CD4-positive, alpha-beta T cell treated with Interleukin-15 for 1 hour (primary cell): ENCODE data around the gene SORL1-AS1.

Experiments used
- DNase-seq: peaks from one replicate; pipeline ENCODE4 v3.0.0-alpha.2; 2020

Gene SORL1-AS1

GRCh38 chr11:121451178-121451985, 1.4 kb downstream of the SORL1-AS1 start:
- DNase-seq = no peak

- DNase-seq = no peak
Observed at GRCh38 chr11:121450401-121450800, 2.4 kb downstream of the SORL1-AS1 start.

GRCh38 chr11:121449626-121450025, 3.1 kb downstream of the SORL1-AS1 start:
- no peak for DNase-seq

GRCh38 chr11:121449123-121449522, 3.6 kb downstream of the SORL1-AS1 start:
- DNase-seq = no peak

- DNase-seq = peak; percentile 38
Observed at GRCh38 chr11:121448431-121448941, 4.3 kb downstream of the SORL1-AS1 start.

DNA sequence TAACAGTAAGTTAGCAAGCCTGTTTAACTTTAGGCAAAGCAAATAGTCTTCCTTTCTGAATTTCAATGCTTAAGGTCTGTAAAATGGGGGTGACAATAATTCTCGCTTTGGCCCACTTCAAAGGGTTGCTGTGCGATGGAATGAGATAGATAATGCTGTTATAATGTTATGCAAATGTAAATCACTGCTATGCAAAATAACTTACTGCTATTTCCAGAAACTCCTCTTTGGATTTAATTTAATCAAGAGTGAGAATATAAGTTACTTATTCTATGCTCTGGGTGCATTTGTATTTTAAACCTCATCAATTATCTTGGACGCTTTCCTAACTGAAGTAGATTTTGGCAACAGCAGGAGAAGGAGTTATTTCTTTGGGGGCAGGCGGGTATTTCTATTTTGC, 4.8 kb downstream of the SORL1-AS1 start:
- DNase-seq = no peak

DNA sequence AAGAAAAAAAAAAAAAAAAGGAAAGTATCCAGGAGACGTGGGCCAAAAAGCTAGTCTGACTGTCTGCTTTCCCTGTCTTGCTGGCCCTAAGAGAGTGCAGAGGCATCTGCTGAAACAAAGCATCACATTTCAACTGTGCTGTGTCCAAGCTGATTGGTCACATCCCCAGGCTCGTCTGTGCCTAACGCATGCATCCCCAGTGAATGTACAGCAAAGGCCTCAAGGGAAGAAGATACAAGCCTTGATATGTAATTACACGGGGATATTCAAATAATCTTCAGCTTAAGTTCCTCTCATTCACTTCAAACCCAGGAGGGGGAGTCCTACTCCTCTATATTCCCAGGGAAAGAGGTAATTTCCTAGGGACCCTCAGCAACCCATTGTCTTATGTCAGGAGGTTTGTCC, 6.0 kb downstream of the SORL1-AS1 start:
- DNase-seq = no peak

DNA sequence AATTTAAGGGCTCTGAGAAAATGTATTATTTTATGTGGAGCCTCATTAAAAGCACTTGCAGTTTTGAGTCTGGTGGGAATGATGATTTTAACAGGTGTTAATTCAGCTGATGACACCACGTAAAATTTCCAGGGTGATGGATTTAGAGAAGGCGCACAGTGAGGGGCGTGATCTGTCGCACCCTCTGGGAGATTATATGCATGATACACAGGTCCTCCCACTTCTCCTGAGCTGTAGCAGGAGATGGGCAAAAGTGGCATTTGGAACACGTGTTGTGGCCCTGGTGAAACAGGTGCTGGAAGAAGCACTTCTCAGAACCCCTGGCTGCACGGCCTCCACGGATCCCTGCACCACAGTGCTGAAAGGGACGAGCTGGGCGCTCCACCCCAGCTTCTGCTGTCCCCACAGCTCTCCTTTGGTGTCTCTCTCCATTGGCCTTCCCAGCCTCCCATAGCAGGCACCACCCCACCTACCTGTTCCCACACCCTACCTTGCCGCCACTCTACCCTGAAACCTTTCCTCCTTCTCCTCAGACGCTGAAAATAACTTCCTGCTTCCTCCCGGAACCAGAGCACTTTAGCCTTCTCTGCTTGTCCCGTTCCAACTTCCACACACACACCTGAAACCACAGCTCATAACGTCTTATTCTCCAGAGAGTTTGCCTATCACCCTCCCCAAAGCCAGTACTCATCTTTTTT, 7.5 kb downstream of the SORL1-AS1 start:
- no peak for DNase-seq

DNA sequence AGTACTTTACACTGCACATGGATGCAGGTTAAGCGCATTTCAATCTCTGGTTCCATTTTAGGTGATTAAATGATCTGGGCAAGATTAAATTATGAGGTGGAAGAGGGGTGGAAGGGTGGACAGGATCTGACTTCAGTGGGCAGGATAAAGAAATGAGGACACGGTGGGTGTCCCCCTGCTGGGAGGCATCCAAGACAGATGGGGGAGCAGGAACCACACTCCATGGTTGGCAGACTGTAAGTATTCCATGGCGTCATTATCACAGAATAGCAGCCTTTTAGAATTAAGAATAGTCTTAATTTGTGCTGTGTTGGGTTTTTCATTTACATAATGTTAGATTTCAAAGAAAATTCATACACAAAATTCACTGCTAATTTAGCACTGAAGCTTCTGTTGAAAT, 8.2 kb downstream of the SORL1-AS1 start:
- DNase-seq = no peak

DNA sequence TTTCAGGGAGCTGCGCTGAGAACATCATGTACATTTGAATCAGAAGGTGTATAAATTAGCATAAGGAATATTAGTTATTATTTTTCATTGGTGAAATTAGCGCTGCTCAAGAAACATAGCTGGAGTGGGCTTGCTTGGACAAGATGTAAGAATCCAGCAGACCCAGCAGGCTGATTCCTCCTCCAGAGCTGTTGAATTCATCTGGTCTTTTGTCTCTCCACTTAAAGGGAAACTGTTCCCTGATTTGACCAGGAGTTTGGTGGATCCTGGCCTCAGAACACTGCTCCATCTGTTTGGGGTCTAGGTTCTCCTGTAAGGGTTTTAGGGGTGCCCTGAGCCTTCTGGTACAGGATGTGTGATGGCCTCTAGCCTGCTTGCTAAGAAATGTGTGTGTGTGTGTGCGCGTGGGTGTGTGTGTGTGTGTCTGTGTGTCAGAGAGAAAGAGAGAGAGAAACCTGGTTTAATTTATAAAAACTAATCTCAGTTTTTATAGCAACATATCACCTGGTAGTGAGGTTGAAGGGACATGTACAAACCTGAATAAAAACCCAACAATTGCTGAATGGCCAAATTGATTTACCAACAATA, 9.0 kb downstream of the SORL1-AS1 start:
- no peak for DNase-seq

DNA sequence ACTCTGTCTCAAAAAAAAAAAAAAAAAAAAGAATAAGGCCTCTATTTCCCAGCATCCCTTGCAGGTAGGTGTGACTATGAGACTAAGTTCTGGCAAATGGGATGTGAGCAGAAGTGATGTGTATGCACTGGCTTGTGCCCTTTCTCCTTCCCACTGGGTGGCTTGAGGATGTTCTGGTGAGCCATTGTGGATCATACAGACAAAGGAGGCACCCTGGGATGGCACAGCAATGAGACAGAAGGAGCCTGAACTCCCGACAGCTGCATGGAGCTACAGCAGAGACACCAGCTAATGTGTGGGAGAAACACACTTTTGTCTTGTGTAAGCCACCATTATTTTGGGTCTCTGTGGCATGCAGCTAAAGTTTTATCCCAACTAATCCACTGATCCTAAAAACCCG, 11.2 kb downstream of the SORL1-AS1 start:
- DNase-seq = no peak

- no peak for DNase-seq
Observed at GRCh38 chr11:121439759-121440158, 13.0 kb downstream of the SORL1-AS1 start.

- DNase-seq = no peak
Observed at GRCh38 chr11:121439337-121439736, 13.4 kb downstream of the SORL1-AS1 start.

DNA sequence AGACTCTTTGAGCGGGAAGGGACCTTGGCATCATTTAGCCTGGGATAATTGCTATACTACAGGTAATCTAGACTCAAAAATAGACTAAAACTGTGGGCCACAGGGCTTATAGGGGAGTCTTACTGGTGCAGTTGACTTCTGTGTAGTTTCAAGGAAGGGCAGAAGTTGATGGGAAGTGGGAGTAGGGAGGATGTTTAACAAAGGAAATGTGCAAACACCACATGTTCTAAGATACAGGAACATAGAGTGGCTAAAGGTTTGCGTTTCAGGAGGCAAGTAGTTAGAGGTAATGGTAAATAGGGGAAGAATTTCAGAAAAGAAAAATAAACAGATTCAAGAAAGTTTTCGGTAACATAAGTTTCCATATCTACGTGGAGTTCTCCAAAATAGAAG, 15.1 kb downstream of the SORL1-AS1 start:
- DNase-seq = no peak

DNA sequence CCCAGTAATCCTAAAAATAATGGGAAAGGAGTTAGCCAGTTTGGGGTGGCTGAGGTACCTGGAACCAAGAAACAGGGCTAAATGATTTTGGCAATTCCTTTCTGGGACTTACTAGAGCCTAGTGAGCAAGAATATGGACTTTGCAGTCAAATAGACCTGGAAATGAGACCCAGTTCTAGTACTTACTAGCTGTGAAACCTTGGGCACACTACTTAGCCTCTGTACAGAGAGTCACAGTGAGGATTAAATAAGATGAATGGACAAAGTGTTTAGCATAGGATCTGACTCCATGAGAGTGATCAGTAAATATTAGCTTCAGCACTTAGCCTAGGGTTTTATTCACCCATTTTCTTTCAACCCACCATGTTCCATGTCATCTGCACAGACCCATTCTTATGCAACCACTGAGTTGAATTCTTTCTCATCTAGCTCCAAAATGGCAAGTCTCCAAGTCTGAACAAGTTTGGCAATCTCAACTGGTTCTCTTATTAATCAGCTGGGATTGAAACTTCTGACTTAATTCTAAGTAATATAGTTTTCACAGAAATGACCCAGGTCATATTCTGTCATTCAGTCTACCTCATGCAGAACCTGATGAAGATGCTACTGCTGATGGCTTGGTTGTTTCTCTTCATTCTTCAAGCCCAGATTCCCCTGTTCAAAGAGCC, 15.6 kb downstream of the SORL1-AS1 start:
- no peak for DNase-seq

- no peak for DNase-seq
Observed at GRCh38 chr11:121435551-121436511, 16.9 kb downstream of the SORL1-AS1 start.

- no peak for DNase-seq
Observed at GRCh38 chr11:121435132-121435531, 17.6 kb downstream of the SORL1-AS1 start.

DNA sequence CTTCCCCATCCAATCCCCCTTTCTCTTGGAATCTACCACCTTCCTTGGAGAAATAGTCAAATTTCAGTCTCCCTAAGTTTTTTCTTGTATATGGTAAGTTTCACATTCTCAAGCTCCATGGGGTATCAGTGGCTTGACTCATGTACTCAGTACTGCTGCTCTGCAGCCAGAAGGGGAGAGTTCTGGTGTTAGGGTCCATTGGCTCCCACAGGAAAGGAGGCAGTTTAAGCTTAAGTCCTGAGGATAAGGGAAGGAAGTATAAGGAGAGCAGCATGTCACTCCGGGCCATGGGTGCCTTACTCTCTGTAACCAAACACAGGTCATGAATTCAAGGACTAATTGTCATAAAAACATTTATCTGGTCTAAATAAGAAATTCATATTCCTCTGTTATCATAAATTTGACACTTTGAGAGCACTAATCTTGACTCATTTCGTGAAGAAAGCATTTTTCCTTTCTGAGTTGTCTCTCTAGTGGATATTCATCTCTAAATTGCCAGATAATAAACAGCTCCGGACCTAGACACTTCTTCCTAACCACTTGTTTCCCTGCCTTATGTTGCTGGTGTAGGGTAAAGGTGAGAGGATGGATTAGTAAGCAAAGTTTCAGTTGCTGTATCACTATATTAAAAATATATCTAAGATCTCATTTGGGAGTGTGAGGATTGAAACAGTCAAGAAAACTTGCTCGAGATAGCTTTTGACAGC, 20.8 kb downstream of the SORL1-AS1 start:
- no peak for DNase-seq

DNA sequence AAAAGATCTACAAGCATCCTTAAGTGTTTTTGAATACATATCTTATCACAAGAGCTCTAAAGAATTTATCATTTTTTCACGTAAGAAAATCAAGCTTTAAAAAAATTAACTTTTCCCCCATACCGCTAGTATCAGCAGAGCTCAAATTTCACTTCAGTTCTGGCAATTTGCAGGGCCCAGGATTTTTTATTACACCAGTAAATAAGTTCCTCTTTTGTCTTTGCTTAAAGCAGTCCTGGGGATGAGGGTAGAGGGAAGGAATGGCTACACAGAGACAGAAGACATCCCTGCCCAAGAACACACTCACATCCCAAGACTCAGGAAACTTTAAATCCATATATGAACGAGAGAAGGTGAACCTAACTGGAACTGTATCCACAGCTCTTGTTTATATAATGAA, 23.2 kb downstream of the SORL1-AS1 start:
- DNase-seq = no peak

- DNase-seq = no peak
Observed at GRCh38 chr11:121427400-121427744, 25.4 kb downstream of the SORL1-AS1 start.
